Ectodermal cell (in vitro differentiated cells): ENCODE results near the gene UFD1. TPM values are rescaled to one million over a fixed set of nuclear protein-coding genes. Genes with fewer than 3 reads are reported as not detected.

Source experiments
- H3K27ac ChIP-seq: 2 replicates; pipeline ENCODE4 v1.7.0; 2013; ENCODE audit warnings: mild to moderate bottlenecking, low read depth, low read length; ENCODE audit not compliant: insufficient read depth, poor library complexity, severe bottlenecking
- H3K27me3 ChIP-seq: 2 replicates; pipeline ENCODE4 v1.7.0; 2013; ENCODE audit warnings: mild to moderate bottlenecking, low read length; ENCODE audit not compliant: insufficient read depth, control insufficient read depth, poor library complexity, severe bottlenecking
- H3K36me3 ChIP-seq: one replicate; pipeline ENCODE4 v1.7.0; 2013; ENCODE audit warnings: low read length; ENCODE audit not compliant: control insufficient read depth, insufficient read depth
- H3K4me1 ChIP-seq: one replicate; pipeline ENCODE4 v1.7.0; 2013; ENCODE audit warnings: low read length; ENCODE audit not compliant: control insufficient read depth, insufficient read depth
- H3K4me3 ChIP-seq: 2 replicates; pipeline ENCODE4 v1.7.0; 2013; ENCODE audit warnings: low read depth, low read length, control low read depth; ENCODE audit not compliant: insufficient read depth
- H3K9me3 ChIP-seq: 2 replicates; pipeline ENCODE4 v1.7.0; 2013; ENCODE audit warnings: mild to moderate bottlenecking, low read length, moderate library complexity; ENCODE audit not compliant: control insufficient read depth
- WGBS, 2 experiments: methylation state at CpG; one replicate each; pipeline ENCODE4 v1.1.7; 2013; ENCODE audit warnings: missing lambda C conversion rate in 2 of 2; 5-methylcytosine and 5-hydroxymethylcytosine counted together
- polyA plus RNA-seq, 4 experiments: library from polyadenylated mRNA; stranded (reverse); fragments of 50-300 nt; gene quantifications; one replicate each; pipeline ENCODE4 v1.2.3, GENCODE V29; 2013

Gene UFD1
- 65.7 TPM for polyA plus RNA-seq (2013, experiment 1 of 4)
- 57.1 TPM for polyA plus RNA-seq (2013, experiment 2 of 4)
- 44.5 TPM for polyA plus RNA-seq (2013, experiment 3 of 4)
- polyA plus RNA-seq (2013, experiment 4 of 4), result 51.1 TPM

DNA sequence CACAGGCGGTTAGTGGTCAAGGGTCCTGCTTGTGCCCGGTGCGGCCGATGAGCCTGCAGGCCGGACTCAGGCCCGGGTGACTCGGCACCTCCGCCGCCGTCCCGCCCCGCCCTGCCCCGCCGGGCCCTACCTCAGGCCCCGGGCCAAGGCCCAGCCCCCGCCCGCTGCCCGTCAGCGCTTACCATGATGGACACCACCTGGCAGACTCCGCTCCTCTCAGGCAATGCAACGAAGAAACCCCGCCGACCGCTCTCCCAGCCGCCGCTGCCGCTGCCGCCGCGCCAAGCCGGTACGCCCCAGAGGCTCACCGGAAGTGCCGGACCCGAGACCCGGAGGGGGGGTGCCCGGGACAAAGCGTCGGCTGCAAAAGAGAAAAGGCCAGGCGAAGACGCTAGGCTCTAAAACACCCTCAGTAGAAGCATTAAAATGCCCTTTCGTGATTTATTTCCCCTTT is at the start of gene UFD1:
UFD1 (minus strand) TSS at position 293 of the 454 bp plus-strand sequence; CDS start at position 185, 108 bp downstream.
- Histone ChIP-seq H3K27me3 (no peaks in the 10 kb centered on the region), H3K27ac (peak within 1 kb of the TSS; percentile 99), H3K9me3 (no peaks in the 10 kb centered on the region), H3K36me3 (peaks cover 5% of the 10 kb centered on the region), H3K4me3 (peak within 1 kb of the TSS; percentile 70), H3K4me1 (peaks cover 16% of the 10 kb centered on the region)
- WGBS, 2 experiments, result 0% methylated on average over 41 to 42 of the region's 42 CpGs

DNA sequence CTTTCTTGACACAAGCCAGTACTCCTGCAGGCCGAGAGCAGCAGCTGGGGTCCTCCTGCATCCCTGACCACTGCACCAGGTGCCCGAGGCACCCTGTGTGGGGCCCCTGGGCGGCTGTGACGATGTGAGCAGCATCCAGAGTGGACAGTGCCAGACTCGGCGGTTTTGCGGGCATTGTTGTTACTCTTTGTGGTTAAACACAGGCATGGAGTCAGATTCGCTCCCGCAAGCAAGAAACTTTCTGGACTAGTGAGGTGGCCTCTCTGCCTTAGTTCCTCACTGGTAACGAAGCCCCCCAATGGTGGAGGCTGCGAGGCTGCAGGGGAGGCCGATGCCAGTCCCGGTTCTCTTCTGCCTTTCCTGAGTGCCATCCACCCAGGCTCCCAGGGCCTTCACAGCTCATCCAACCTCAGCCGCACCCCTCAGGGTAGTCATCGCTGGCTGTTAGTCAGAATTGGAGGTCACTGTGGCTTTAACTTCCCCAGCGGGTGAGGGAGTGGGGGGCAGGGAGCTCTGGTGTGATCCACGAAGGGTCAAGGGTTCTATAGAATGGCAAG is 48.9 kb upstream of the UFD1 start:
- Histone ChIP-seq H3K27me3 (peaks cover 38% of the 10 kb centered on the region), H3K4me1 (peaks cover 7% of the 10 kb centered on the region), H3K36me3 (no peaks in the 10 kb centered on the region), H3K27ac (no peak overlapping the region), H3K9me3 (no peaks in the 10 kb centered on the region), H3K4me3 (no peak overlapping the region)
- 92 to 93% methylated on average over 17 of the region's 17 CpGs for WGBS, 2 experiments

GRCh38 chr22:19527321-19527721 is 48.3 kb upstream of the UFD1 start:
- 92 to 93% methylated on average over 5 of the region's 5 CpGs for WGBS, 2 experiments
- no peaks in the 10 kb centered on the region for H3K36me3 ChIP-seq
- peaks cover 45% of the 10 kb centered on the region for H3K27me3 ChIP-seq
- H3K4me1 ChIP-seq, result peaks cover 13% of the 10 kb centered on the region
- no peak overlapping the region for H3K27ac ChIP-seq
- H3K9me3 ChIP-seq, result no peaks in the 10 kb centered on the region
- no peak overlapping the region for H3K4me3 ChIP-seq

DNA sequence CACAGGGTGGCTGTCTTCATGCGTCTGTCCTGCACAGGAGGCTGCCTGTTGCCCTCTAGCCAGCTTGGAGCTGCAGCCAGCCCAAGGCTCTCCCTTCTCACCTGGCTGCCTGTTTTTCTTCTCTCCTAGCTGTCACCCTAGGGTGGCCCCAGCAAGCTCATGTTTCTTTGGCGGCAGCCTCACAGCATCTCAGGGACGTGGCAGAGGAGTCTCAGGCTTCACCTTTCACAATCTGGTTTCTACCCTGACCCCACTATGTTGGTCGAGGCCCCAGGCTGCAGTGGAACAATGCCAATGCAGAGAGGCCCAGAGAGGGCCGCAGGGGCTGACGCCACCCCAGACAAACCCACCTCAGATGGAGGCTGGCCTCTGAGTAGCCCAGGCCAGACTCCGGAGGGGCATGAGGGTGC is 47.7 kb upstream of the UFD1 start:
- H3K36me3 ChIP-seq, result no peaks in the 10 kb centered on the region
- H3K4me1 ChIP-seq, result peaks cover 19% of the 10 kb centered on the region
- H3K4me3 ChIP-seq, result no peak overlapping the region
- 84 to 85% methylated on average over 7 of the region's 7 CpGs for WGBS, 2 experiments
- no peak overlapping the region for H3K27ac ChIP-seq
- peaks cover 51% of the 10 kb centered on the region for H3K27me3 ChIP-seq
- H3K9me3 ChIP-seq, result no peaks in the 10 kb centered on the region

DNA sequence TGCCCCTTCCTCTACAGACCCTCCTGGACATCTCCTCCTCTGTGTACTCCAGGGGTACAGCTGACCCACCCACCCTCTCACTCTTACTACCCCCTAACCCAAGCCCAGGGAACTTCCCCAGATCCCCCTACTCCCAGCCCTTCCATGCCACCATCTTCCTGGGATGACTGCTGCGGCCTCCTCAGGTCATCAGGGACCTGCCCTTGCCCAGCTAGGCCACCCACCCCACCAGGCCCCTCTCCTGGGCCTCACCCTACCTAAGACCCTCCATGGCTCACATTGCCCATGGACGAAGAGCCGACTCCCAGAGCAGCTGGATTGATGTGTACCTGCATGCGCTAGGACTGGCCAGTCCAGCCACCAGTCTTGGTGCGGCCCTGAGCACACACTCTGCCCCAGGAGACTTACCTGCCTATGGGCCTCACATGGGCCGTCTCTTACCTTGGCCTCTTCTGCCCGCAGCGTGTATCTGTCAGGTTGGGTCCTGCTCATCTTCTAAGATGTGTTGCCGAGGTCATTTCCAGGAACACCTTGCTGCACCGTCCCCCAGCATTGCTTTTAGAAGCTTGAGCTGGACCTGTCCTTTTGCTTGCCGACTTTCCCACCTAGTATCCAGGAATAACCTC is 47.2 kb upstream of the UFD1 start:
- Histone ChIP-seq H3K9me3 (no peaks in the 10 kb centered on the region), H3K36me3 (no peaks in the 10 kb centered on the region), H3K27ac (no peak overlapping the region), H3K4me3 (no peak overlapping the region), H3K4me1 (peaks cover 21% of the 10 kb centered on the region), H3K27me3 (peaks cover 54% of the 10 kb centered on the region)
- WGBS, 2 experiments, result 95 to 96% methylated on average over 11 of the region's 11 CpGs

- no peak overlapping the region for H3K27ac ChIP-seq
- H3K9me3 ChIP-seq, result no peaks in the 10 kb centered on the region
- no peaks in the 10 kb centered on the region for H3K36me3 ChIP-seq
- H3K27me3 ChIP-seq, result peaks cover 54% of the 10 kb centered on the region
- H3K4me1 ChIP-seq, result peaks cover 21% of the 10 kb centered on the region
- H3K4me3 ChIP-seq, result no peak overlapping the region
- 89 to 93% methylated on average over 3 of the region's 3 CpGs for WGBS, 2 experiments
Observed at GRCh38 chr22:19525666-19526065, 46.7 kb upstream of the UFD1 start.

- H3K27me3 ChIP-seq, result peaks cover 54% of the 10 kb centered on the region
- 90% methylated on average over 15 of the region's 15 CpGs for WGBS, 2 experiments
- peak overlapping the region; percentile 42 for H3K4me3 ChIP-seq
- peaks cover 21% of the 10 kb centered on the region for H3K4me1 ChIP-seq
- no peak overlapping the region for H3K27ac ChIP-seq
- H3K9me3 ChIP-seq, result no peaks in the 10 kb centered on the region
- no peaks in the 10 kb centered on the region for H3K36me3 ChIP-seq
Observed at GRCh38 chr22:19525116-19525660, 46.2 kb upstream of the UFD1 start.

DNA sequence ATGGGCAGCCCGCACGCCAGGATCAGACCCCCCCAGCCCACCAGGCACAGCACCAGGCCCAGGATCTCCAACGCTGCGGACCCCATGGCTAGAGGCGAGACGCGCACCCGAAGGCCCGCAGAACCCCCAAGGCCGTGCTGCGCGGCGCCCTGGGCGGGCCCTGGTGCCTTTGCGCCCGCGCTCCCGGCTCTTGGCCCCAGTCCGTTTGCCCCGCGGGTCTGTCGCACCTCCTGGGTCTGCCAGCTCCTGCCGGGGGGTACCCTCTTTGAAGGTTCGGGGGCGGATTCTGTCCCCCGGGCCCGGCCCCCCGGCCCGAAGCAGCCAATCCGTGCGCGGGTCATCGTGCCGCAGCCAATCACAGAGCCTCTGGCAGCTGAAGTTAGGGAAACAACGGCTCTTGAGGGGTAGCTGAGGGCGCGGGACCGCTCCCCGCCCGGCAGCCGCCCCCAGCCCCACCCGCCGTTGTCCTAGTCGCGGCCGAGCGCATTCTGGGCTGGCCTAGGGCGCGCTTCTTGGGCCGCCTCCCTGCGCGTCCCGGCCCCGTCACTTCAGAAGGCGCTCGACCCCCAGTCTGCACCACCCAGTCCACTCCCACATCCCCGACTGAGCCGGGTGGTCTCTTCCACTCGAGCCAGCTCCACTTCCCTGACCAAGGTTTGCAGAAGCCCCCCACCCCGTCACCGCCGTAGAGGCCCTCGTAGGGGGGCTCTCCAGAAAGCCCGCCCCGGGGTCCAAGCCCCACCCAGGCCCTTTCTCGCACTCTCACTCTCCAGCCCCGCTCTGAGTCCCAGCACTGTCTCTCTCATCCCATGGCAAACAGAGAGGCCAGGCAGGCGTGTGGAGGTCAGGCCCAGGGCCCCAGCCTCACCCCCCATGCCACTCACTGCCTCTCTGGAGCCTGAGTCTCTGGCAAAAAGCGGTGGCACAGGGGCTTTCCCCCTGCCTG is 45.5 kb upstream of the UFD1 start, which contains the start of gene CLDN5:
CLDN5 (minus strand) TSS at position 241 of the 946 bp plus-strand sequence; CDS start at position 86, 155 bp downstream.
- 4 to 5% methylated on average over 69 of the region's 69 CpGs for WGBS, 2 experiments
- Histone ChIP-seq H3K27me3 (peaks cover 54% of the 10 kb centered on the region), H3K4me3 (peak within 1 kb of the TSS; percentile 42), H3K36me3 (no peaks in the 10 kb centered on the region), H3K4me1 (peaks cover 21% of the 10 kb centered on the region), H3K9me3 (no peaks in the 10 kb centered on the region), H3K27ac (no peak within 1 kb of the TSS)

GRCh38 chr22:19523240-19524169 is 44.5 kb upstream of the UFD1 start:
- H3K4me3 ChIP-seq, result peak overlapping the region; percentile 42
- no peaks in the 10 kb centered on the region for H3K36me3 ChIP-seq
- no peak overlapping the region for H3K27ac ChIP-seq
- peaks cover 54% of the 10 kb centered on the region for H3K27me3 ChIP-seq
- H3K4me1 ChIP-seq, result peaks cover 21% of the 10 kb centered on the region
- WGBS, 2 experiments, result 2 to 3% methylated on average over 99 of the region's 99 CpGs
- no peaks in the 10 kb centered on the region for H3K9me3 ChIP-seq
